HAP-1 (cell line): ENCODE results near the gene MTMR4.
"Not testable (repeated sequence)": the region's sequence is repeated elsewhere in the genome, so short reads cannot be mapped to it uniquely, and the experiment has no call there.

Source experiments
- DNase-seq, 2 experiments: peaks; one replicate each; pipeline ENCODE4 v3.0.0-alpha.2; 2016 to 2020; ENCODE audit warnings: low spot score in 2 of 2
- H3K27me3 ChIP-seq: fragments of 250-450 bp; sonication (Bioruptor Pico); 2 replicates; pipeline ENCODE4 v1.5.1; 2020; ENCODE audit warnings: low read depth, mild to moderate bottlenecking, moderate library complexity
- H3K36me3 ChIP-seq: fragments of 250-450 bp; sonication (Bioruptor Pico); replicated peaks from 2 replicates; pipeline ENCODE4 v1.5.1; 2020; ENCODE audit warnings: mild to moderate bottlenecking
- H3K4me1 ChIP-seq: fragments of 250-450 bp; sonication (Bioruptor Pico); 2 replicates; pipeline ENCODE4 v1.5.1; 2020; ENCODE audit warnings: mild to moderate bottlenecking
- H3K4me3 ChIP-seq: fragments of 250-450 bp; sonication (Bioruptor Pico); 2 replicates; pipeline ENCODE4 v1.5.1; 2020; ENCODE audit warnings: mild to moderate bottlenecking, moderate library complexity
- H3K9me3 ChIP-seq: fragments of 250-450 bp; sonication (Bioruptor Pico); 2 replicates; pipeline ENCODE4 v1.5.1; 2020; ENCODE audit warnings: mild to moderate bottlenecking, moderate library complexity
- in situ Hi-C: fragments of 300-500 bp; cut with MboI; formaldehyde crosslinking; loops from 3 replicates; pipeline ENCODE4 v1.14.3; 2020; ENCODE audit warnings: low sequenced_read_pairs, inconsistent platforms, mixed read lengths

The MTMR4 gene

DNA sequence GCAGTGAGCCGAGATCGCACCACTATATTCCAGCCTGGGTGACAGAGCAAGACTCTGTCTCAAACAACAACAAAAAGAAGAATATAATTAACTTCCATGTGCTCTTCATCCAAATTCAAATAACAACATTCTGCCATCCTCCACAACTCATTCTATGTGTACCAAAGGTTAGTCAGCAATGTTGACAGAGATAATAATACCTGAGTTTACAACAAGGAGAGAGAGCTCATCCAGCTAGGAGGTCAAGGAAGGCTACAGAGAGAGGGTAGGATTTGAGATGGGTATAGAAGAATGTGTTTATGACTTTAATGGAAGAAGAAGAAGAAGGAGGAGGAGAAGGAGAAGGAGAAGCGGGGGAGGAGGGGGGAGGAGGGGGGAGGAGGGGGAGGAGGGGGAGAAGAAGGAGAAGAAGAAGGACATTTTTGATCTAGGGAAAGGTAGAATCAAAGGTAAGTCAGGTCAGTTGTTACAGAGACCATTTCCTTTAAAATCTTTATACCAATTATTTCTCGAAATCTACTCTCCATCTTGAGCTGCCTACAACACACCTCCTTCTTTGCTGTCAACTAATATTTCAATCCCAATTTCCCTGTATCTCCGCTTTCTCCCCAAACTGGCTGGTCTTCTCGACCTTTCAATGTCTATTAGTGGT lies 16.1 kb downstream of the MTMR4 start:
- no peaks in the 10 kb centered on the region for H3K4me1 ChIP-seq
- no peak overlapping the region for H3K4me3 ChIP-seq
- no peaks in the 10 kb centered on the region for H3K27me3 ChIP-seq
- H3K9me3 ChIP-seq: no peaks in the 10 kb centered on the region
- peaks cover 63% of the 10 kb centered on the region for H3K36me3 ChIP-seq
- in situ Hi-C loops: no loop called here
- no peak for DNase-seq

DNA sequence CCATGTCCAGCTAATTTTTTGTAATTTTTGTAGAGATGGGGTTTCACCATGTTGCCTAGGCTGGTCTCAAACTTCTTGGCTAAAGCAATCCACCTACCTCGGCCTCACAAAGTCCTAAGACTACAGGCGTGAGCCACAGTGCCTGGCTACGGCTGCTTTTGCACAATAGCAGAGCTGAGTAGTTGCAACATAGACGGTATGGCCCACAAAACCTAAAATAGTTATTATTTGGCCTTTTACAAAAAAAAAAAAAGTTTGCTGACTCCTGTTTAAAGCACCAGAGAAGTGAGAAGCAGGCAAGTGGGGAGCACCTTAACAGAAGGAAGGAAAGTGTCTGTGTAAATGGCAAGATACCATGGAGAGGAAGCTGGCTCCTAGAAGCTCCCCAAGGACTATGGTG lies 20.9 kb downstream of the MTMR4 start:
- H3K36me3 ChIP-seq: peaks cover 78% of the 10 kb centered on the region
- in situ Hi-C loops: no loop called here
- no peak overlapping the region for H3K4me3 ChIP-seq
- no peaks in the 10 kb centered on the region for H3K4me1 ChIP-seq
- no peaks in the 10 kb centered on the region for H3K27me3 ChIP-seq
- no peaks in the 10 kb centered on the region for H3K9me3 ChIP-seq
- no peak for DNase-seq

DNA sequence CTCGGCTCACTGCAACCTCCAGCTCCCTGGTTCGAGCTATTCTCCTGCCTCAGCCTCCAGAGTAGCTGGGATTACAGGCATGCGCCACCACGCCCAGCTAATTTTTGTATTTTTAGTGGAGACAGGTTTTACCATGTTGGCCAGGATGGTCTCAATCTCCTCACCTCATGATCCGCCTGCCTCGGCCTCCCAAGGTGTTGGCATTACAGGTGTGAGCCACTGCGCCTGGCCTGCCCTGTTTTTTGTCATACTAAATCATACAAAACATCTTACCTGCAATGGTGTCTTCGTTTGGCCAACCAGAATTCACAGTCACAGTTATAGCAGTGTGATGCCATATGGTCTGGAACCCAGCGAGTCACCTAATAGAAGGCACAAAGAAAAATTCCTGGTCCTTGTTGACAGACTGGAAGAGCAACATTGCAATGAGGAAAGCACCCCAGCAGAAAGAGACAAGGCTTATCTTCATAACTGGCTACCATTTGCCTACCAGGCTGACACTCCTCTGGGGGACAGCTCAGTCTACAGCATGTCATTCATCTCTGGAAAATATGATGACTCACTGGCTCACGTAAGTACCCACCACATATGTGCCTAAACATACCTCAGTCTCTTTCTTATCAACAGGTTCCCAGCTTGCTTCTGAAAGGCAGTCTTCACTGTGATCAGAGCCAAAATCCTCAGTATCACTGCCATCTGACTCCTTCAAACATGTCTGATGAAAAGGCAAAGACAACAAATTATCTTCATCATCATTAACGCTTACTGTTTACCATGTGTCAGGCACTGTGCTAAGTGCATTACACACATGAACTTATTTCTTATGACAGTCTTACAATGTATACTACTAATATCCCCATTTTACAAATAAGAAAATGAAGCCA lies 22.0 kb downstream of the MTMR4 start:
- H3K36me3 ChIP-seq: peaks cover 71% of the 10 kb centered on the region
- no peak for DNase-seq
- no peaks in the 10 kb centered on the region for H3K9me3 ChIP-seq
- no peaks in the 10 kb centered on the region for H3K27me3 ChIP-seq
- H3K4me1 ChIP-seq: no peaks in the 10 kb centered on the region
- no peak overlapping the region for H3K4me3 ChIP-seq
- in situ Hi-C loops: no loop called here

DNA sequence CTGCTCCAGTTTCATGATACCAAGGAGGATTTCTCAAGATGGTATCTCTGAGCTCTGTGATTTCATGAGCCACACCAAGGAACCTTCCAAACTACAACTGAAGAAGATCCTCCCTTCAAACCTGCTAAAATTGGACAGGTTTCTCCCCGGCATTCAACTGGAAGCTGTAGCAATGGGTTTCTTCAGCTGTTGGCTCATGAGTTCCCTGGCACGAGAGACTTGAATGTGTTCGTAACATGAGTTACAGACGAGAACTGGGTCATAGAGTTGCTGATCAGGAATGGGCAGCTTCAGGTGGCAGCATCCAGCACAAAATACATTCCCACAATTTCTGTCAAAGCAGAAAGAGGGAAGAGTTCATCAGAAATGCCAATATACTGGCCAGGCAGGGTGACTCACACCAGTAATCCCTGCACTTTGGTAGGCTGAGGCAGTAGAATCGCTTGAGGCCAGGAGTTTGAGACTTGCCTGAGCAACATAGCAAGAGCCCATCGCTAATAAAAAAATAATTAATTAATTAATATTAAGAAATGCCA lies 22.9 kb downstream of the MTMR4 start:
- no peak overlapping the region for H3K4me3 ChIP-seq
- DNase-seq: no peak
- in situ Hi-C loops: no loop called here
- no peaks in the 10 kb centered on the region for H3K27me3 ChIP-seq
- no peaks in the 10 kb centered on the region for H3K4me1 ChIP-seq
- no peaks in the 10 kb centered on the region for H3K9me3 ChIP-seq
- H3K36me3 ChIP-seq: peaks cover 65% of the 10 kb centered on the region

DNA sequence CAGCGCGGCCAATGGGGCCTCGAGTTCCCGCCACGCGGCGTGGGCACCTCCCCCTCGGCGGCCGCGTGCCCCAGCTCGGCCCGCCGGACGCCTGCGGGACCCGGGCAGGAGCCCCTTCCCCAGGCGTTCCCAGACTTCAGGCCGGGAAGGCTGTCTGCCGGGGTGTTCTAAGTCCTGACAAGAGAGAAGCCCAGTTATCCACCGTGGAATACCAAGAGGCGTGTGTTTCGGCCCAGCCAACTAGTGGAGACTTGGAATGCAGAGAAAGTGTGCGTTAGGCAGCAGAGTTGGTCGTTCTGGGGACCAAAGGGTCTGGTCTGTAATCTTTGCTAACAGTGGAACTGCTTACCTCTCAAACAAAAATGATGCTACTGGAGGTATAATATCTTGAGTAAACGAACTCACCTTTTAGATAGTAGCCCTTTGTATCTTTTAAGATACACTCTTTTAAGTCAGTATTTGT lies 26.0 kb downstream of the MTMR4 start:
- H3K4me1 ChIP-seq: no peaks in the 10 kb centered on the region
- H3K27me3 ChIP-seq: no peaks in the 10 kb centered on the region
- H3K36me3 ChIP-seq: peaks cover 37% of the 10 kb centered on the region
- H3K4me3 ChIP-seq: no peak overlapping the region
- no peaks in the 10 kb centered on the region for H3K9me3 ChIP-seq
- in situ Hi-C loops: no loop called here
- DNase-seq: no peak

DNA sequence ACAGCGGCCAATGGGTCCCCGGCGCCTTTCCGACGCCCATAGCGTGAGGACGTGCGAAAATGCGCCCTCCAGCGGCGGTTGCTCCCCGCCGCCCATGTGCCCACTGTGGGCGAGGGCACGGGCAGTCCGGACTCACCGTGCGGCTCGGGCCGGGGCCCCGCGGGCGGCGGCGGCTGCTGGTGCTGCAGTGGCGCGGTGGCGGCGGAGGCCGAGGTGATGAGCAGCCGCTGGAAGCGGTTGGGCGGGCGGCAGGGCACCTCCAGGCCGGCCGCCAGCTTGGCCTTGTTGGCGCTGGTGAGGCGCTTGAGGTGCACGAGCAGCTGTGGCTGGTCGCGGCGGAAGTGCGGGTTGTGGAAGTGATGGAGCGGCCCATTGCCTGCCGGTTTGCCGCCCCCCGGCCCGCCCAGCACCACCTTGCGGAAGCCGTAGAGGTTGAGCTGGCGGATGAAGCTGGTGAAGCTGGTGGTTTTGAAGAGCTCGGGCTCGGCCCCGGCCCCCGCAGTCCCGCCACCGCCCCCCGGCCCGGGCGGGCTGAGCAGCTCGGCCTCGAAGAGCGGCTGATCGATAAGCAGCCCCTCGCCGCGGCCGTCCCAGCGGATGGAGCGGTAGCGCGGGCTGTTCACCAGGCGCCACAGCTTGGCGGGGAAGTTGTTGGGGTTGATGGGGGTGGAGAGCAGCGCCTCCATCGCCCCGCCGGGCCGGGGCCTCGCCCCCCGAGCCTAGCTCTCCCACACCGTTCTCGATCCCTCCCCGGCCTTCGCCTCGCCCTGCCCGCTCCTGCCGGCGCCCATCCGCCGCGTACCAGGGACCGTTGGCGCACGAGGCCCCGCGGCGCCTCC lies 26.6 kb downstream of the MTMR4 start, which contains the start of gene HSF5:
HSF5 (minus strand) TSS at position 820 of the 839 bp plus-strand sequence; CDS start at position 686, 134 bp downstream.
- Histone ChIP-seq H3K27me3 (no peaks in the 10 kb centered on the region), H3K36me3 (peaks cover 33% of the 10 kb centered on the region), H3K4me3 (no peak within 1 kb of the TSS), H3K9me3 (no peaks in the 10 kb centered on the region), H3K4me1 (no peaks in the 10 kb centered on the region)
- DNase-seq: no peak
- in situ Hi-C loops: no loop called here

DNA sequence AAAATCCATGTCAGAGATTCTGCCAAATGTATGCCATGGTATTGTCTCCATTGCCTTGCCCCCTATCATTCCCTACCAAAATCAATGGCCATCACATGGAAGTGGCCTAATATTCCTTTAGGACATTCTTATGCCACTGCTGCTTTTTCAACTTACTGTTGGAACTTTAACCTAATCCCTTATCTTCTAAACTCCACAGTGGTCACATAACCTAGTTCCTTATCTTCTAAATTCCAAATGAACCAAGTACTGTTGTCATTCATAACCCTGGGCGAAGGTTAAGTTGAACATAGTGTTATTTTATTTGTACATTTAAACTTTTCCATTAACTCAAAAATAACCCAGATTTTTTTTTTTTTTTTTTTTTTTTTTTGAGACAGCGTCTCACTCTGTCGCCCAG lies 29.8 kb downstream of the MTMR4 start:
- Histone ChIP-seq H3K4me1 (no peaks in the 10 kb centered on the region), H3K27me3 (peaks cover 14% of the 10 kb centered on the region), H3K36me3 (peaks cover 3% of the 10 kb centered on the region; the same call in 1 of the 2 replicates), H3K4me3 (no peak overlapping the region), H3K9me3 (no peaks in the 10 kb centered on the region)
- in situ Hi-C loops: no loop called here
- DNase-seq: no peak

DNA sequence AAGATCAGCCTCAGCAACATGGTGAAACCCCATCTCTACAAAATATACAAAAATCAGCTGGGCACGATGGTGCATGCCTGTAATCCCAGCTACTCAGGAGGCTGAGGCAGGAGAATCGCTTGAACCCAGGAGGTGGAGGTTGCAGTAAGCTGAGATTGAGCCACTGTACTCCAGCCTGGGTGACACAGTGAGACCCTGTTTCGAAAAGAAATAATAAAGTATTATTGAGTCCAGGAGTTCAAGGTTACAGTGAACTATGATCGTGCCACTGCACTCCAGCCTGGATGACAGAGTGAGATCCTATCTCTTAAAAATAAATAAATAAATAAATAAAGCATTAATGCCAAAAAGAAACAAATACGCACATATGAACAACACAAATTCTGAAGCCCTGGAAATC lies 32.6 kb downstream of the MTMR4 start:
- peaks cover 14% of the 10 kb centered on the region for H3K27me3 ChIP-seq
- DNase-seq, in situ Hi-C loops, H3K4me3 ChIP-seq, H3K36me3 ChIP-seq, H3K4me1 ChIP-seq, H3K9me3 ChIP-seq: not testable (repeated sequence)

DNA sequence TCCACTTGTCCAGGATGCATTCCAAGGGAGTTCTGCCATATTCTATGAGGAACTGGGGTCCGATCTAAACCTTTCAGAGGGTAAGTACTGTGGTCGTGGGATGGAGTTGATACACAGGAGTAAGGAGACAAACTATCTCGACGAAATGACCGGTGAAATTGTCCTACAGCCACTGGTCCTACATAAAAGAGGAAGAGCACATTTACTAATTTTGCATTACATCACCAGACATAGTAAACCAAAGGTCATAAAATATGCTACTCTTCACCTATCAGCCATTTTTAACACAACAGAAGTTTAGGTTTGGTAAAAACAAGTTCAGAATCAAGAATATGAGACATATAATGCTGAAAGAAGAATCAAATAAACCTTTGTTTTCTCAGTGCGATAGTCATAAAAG lies 34.3 kb downstream of the MTMR4 start:
- Histone ChIP-seq H3K4me1 (no peaks in the 10 kb centered on the region), H3K4me3 (no peak overlapping the region), H3K9me3 (no peaks in the 10 kb centered on the region), H3K27me3 (peaks cover 25% of the 10 kb centered on the region), H3K36me3 (no peaks in the 10 kb centered on the region)
- in situ Hi-C loops: no loop called here
- DNase-seq: no peak

DNA sequence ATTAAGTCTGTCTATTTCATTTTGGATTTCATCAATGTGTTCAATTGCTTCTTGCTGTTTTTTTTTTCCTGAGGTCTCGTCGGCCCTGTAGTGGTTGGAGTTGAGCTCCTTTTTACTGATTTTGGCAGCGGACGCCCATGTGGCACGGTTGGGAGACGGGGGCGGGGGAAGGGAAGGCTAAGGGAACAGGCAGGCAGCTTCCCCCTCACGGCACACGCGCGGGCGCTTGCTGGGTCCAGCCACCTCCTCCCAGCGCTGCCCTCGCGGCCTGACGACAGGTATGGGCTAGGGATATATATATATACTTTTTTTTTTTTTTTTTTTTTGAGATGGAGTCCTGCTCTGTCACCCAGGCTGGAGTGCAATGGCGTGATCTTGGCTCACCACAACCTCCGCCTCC lies 37.6 kb downstream of the MTMR4 start:
- Histone ChIP-seq H3K9me3 (no peaks in the 10 kb centered on the region), H3K27me3 (peaks cover 29% of the 10 kb centered on the region)
- in situ Hi-C loops: no loop called here

DNA sequence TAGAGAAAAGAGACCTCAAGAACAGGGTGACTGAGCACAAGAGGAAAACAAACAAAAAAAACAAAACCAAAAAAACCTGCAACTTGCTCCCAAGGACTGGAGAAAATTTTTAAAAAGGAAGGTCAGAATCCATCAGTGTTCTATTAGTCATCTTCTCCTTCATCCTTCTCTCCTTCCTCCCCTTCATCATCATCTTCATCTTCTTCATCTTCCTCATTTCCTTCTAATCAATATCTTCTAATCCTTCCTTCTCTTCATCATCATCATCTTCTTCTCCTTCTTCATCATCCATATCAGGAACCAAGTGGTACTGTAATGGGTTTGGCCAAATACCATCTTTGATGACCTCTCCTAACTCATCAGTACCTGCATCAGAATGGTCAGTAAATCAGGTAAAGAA lies 38.5 kb downstream of the MTMR4 start:
- no peaks in the 10 kb centered on the region for H3K4me1 ChIP-seq
- in situ Hi-C loops: no loop called here
- no peak for DNase-seq
- H3K4me3 ChIP-seq: no peak overlapping the region
- peaks cover 27% of the 10 kb centered on the region for H3K27me3 ChIP-seq
- no peaks in the 10 kb centered on the region for H3K9me3 ChIP-seq
- H3K36me3 ChIP-seq: no peaks in the 10 kb centered on the region

More for the DNA sequence above, 37.6 kb downstream of the MTMR4 start:
- no peak overlapping the region for H3K4me3 ChIP-seq
- no peaks in the 10 kb centered on the region for H3K36me3 ChIP-seq
- no peak for DNase-seq
- H3K4me1 ChIP-seq: no peaks in the 10 kb centered on the region

DNA sequence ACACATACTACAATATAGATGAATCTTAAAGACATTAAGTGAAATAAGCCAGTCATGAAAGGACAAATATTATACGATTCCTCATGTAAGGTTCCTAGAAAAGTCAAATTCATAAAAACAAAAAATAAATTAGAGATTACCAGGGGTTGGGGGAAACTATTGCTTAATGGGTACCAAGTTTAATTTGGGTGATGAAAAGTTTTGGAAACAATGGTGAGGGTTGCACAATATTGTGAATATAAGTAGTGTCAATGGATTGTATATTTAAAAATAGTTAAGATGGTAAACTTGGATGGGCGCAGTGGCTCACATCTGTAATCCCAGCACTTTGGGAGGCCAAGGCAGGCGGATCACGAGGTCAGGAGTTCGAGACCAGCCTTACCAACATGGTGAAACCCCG lies 44.1 kb downstream of the MTMR4 start:
- DNase-seq: no peak
- Histone ChIP-seq H3K36me3 (no peaks in the 10 kb centered on the region), H3K27me3 (peaks cover 51% of the 10 kb centered on the region), H3K4me3 (no peak overlapping the region), H3K9me3 (no peaks in the 10 kb centered on the region), H3K4me1 (no peaks in the 10 kb centered on the region)
- in situ Hi-C loops: no loop called here

DNA sequence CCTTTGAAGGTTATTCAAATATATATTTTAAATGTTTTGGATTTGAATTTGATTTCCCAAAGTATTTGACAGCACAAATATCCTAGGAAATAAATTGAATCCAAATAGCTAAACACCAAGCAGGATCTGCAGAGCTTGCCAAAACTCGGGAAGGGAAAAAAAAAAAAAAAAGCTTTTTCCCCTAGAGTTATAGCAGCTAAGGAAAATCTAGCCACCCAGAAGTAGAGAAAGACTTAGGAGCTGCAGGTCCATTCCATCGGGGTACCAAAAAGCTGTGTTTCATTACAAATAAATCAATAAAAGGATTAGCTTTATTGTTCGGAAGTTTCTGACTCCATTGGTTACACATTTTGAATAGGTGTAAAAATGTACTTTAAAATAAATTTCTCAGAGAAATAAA lies 45.5 kb downstream of the MTMR4 start:
- in situ Hi-C loops: no loop called here
- Histone ChIP-seq H3K4me3 (no peak overlapping the region), H3K27me3 (peaks cover 46% of the 10 kb centered on the region), H3K4me1 (no peaks in the 10 kb centered on the region; the same call in 1 of the 2 replicates), H3K9me3 (no peaks in the 10 kb centered on the region), H3K36me3 (no peaks in the 10 kb centered on the region)
- DNase-seq: no peak
